OCI-LY7 (cell line): ENCODE results near the gene H6PD. TPM values are rescaled to one million over a fixed set of nuclear protein-coding genes. Genes with fewer than 3 reads are reported as not detected.

ENCODE experiments used
- BruUV-seq: library from RNA; stranded (reverse); fragments of 400-500 nt; replicated peaks from 2 replicates; lab custom pipeline; 2021; lab: Mats Ljungman, UMichigan
- CTCF ChIA-PET: fragments of 300-600 bp; sonication (Branson Sonifier 250); formaldehyde crosslinking; loops from one replicate; lab custom pipeline; 2022; ENCODE audit warnings: antibody characterized with exemption; ENCODE audit not compliant: unreplicated experiment; lab: Charles Lee
- POLR2A ChIA-PET: fragments of 300-600 bp; sonication (Branson Sonifier 250); formaldehyde crosslinking; loops from one replicate; lab custom pipeline; 2022; ENCODE audit warnings: antibody characterized with exemption; lab: Charles Lee
- DNase-seq: peaks from one replicate; pipeline ENCODE4 v3.0.0-alpha.2; 2015; ENCODE audit warnings: low spot score
- H2AFZ ChIP-seq: fragments of 200-600 bp; sonication (generic), shearing (Covaris generic); 2 replicates; pipeline ENCODE4 v1.6.1; 2014; ENCODE audit warnings: mild to moderate bottlenecking, antibody characterized with exemption, low read length, moderate library complexity
- H3K27ac ChIP-seq: fragments of 200-600 bp; sonication (generic); 2 replicates; pipeline ENCODE4 v1.5.1; 2014; ENCODE audit warnings: mixed run types, low read depth, mild to moderate bottlenecking, moderate library complexity, low read length, inconsistent platforms; ENCODE audit not compliant: poor library complexity, severe bottlenecking
- H3K36me3 ChIP-seq: fragments of 200-600 bp; sonication (generic); 2 replicates; pipeline ENCODE4 v1.6.1; 2014; ENCODE audit warnings: mild to moderate bottlenecking, antibody characterized with exemption, low read length, moderate library complexity, mixed read lengths; ENCODE audit not compliant: insufficient read depth
- H3K4me1 ChIP-seq: fragments of 200-600 bp; sonication (generic); 2 replicates; pipeline ENCODE4 v1.5.1; 2014; ENCODE audit warnings: mild to moderate bottlenecking, low read length; ENCODE audit not compliant: insufficient read depth, poor library complexity, severe bottlenecking
- H3K4me2 ChIP-seq: fragments of 200-600 bp; sonication (generic); 2 replicates; pipeline ENCODE4 v1.6.1; 2014; ENCODE audit warnings: mild to moderate bottlenecking, low read length
- H3K4me3 ChIP-seq: fragments of 200-600 bp; sonication (generic); 2 replicates; pipeline ENCODE4 v1.5.1; 2014; ENCODE audit warnings: mild to moderate bottlenecking, low read depth, low read length; ENCODE audit not compliant: poor library complexity, severe bottlenecking
- H3K79me2 ChIP-seq: fragments of 200-600 bp; sonication (generic); 2 replicates; pipeline ENCODE4 v1.6.1; 2016; ENCODE audit warnings: low read depth, mild to moderate bottlenecking, low read length, moderate library complexity, mixed read lengths; ENCODE audit not compliant: insufficient read depth
- H3K9me2 ChIP-seq: fragments of 200-600 bp; sonication (generic); 2 replicates; pipeline ENCODE4 v1.6.1; 2016; ENCODE audit warnings: mild to moderate bottlenecking, low read length, mixed read lengths; ENCODE audit not compliant: insufficient read depth
- H3K9me3 ChIP-seq: fragments of 200-600 bp; sonication (generic); 2 replicates; pipeline ENCODE4 v1.6.1; 2014; ENCODE audit warnings: mild to moderate bottlenecking, mixed run types, low read length, mixed read lengths
- H4K20me1 ChIP-seq: fragments of 200-600 bp; sonication (generic); 2 replicates; pipeline ENCODE4 v1.6.1; 2014; ENCODE audit warnings: mild to moderate bottlenecking, antibody characterized with exemption, low read length, moderate library complexity, mixed read lengths; ENCODE audit not compliant: insufficient read depth
- EZH2phosphoT487 ChIP-seq: fragments of 200-600 bp; sonication (generic); IDR thresholded peaks from 2 replicates; pipeline ENCODE4 v1.6.1; 2018; ENCODE audit warnings: low read depth, borderline replicate concordance, mild to moderate bottlenecking, mixed run types, antibody characterized with exemption, low read length, moderate library complexity, mixed read lengths
- intact Hi-C: fragments of 100-400 bp; cut with micrococcal nuclease; formaldehyde crosslinking; loops from one replicate; pipeline ENCODE4 v1.10.0; 2022; ENCODE audit not compliant: unreplicated experiment
- total RNA-seq, 2 experiments: library from RNA; depleted of rRNA in 1 of 2; stranded (reverse); fragments of >200 nt in 1 of 2; shearing (Covaris generic) in 1 of 2; gene quantifications; 2 replicates each; pipeline ENCODE4 v1.2.3, GENCODE V29; 2014 to 2022
- TF ChIP-seq, protein P1 (sequence below): fragments of 200-600 bp; sonication (generic); conservative IDR thresholded peaks from 2 replicates; pipeline ENCODE4 v1.5.1; 2014; ENCODE audit warnings: mild to moderate bottlenecking, antibody characterized with exemption, low read length, moderate library complexity, mixed read lengths

H6PD gene
- total RNA-seq, 2 experiments from 2014 or later, result 8.5 to 22.1 TPM

DNA sequence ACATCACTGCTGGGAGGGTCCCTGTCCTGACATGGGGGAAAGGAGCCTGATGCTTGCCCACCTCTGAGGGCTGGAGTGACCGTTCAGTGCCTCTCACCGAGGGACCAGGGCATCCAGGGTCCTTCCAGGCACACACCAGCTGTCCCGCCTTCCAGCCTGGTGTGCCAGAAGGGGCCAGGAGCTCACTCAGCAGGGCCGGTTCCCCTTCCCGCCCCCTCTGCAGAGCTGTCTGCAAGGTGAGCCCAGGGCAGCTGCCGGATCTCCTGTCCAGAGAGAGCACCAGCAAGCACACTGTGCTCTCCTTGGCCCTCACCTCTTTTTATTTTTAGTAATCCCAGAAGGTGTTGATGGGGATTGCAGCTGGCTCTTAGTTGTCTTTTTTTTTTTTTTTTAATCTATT, 16.9 kb downstream of the H6PD start:
- H2AFZ ChIP-seq, result no peak overlapping the region
- intact Hi-C loops, result no loop called here
- H4K20me1 ChIP-seq, result no peaks in the 10 kb centered on the region
- CTCF ChIA-PET, result no interaction called here
- no peaks in the 10 kb centered on the region for H3K36me3 ChIP-seq
- no peaks in the 10 kb centered on the region for H3K9me2 ChIP-seq
- H3K4me1 ChIP-seq, result no peaks in the 10 kb centered on the region
- H3K9me3 ChIP-seq, result no peaks in the 10 kb centered on the region
- H3K79me2 ChIP-seq, result no peaks in the 10 kb centered on the region
- POLR2A ChIA-PET, result interaction anchor here (0.6 kb wide), 1 partner anchor 34 kb away, joined by 3 read pairs; no protein-coding TSS in a partner anchor
- no peak overlapping the region for H3K27ac ChIP-seq
- no peak for DNase-seq
- no peak overlapping the region for H3K4me3 ChIP-seq
- TF ChIP-seq, protein P1, sequence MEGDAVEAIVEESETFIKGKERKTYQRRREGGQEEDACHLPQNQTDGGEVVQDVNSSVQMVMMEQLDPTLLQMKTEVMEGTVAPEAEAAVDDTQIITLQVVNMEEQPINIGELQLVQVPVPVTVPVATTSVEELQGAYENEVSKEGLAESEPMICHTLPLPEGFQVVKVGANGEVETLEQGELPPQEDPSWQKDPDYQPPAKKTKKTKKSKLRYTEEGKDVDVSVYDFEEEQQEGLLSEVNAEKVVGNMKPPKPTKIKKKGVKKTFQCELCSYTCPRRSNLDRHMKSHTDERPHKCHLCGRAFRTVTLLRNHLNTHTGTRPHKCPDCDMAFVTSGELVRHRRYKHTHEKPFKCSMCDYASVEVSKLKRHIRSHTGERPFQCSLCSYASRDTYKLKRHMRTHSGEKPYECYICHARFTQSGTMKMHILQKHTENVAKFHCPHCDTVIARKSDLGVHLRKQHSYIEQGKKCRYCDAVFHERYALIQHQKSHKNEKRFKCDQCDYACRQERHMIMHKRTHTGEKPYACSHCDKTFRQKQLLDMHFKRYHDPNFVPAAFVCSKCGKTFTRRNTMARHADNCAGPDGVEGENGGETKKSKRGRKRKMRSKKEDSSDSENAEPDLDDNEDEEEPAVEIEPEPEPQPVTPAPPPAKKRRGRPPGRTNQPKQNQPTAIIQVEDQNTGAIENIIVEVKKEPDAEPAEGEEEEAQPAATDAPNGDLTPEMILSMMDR, result no peak
- TF ChIP-seq EZH2phosphoT487, result no peak
- no peak overlapping the region for H3K4me2 ChIP-seq
- no TSS peak for BruUV-seq

DNA sequence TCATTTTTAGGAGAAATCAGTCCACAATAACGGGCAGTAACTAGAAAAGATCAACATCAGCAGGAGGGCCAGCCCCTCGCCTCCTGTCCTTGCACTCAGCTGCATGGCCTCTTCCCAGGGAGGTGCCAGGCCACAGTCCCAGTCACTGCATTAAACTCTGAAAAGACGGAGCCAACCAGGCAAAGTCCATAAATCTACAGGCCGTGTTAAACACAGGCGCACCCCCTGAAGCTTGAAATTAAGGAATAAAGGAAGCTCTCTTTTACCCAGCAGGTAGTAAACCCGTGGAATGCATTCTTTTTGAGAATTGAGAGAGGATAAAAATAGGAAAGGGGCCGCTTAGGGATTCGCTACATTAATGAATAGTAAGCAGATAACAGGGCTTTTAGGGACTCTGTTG, 18.4 kb downstream of the H6PD start:
- intact Hi-C loops, result no loop called here

More for the DNA sequence above, 18.4 kb downstream of the H6PD start:
- TF ChIP-seq, protein P1, result no peak
- TF ChIP-seq EZH2phosphoT487, result no peak
- H3K4me1 ChIP-seq, result no peaks in the 10 kb centered on the region
- no TSS peak for BruUV-seq
- no peak for DNase-seq
- ChIA-PET CTCF (no interaction called here), POLR2A (interaction anchor here (0.7 to 0.9 kb wide), 2 partner anchors 14 to 52 kb away, joined by 3 read pairs; no protein-coding TSS in a partner anchor)
- no peaks in the 10 kb centered on the region for H4K20me1 ChIP-seq
- H3K9me3 ChIP-seq, result no peaks in the 10 kb centered on the region
- no peak overlapping the region for H3K4me2 ChIP-seq
- H3K4me3 ChIP-seq, result no peak overlapping the region
- H3K9me2 ChIP-seq, result no peaks in the 10 kb centered on the region
- H3K79me2 ChIP-seq, result no peaks in the 10 kb centered on the region
- H2AFZ ChIP-seq, result no peak overlapping the region
- no peaks in the 10 kb centered on the region for H3K36me3 ChIP-seq
- H3K27ac ChIP-seq, result no peak overlapping the region
